GF-D8 (cell line): ENCODE measurements around the gene TMEM44.
"Not testable (repeated sequence)": the region's sequence is repeated elsewhere in the genome, so short reads cannot be mapped to it uniquely, and the experiment has no call there.

Source experiments
- DNase-seq: peaks from one replicate; lab custom pipeline; 2025; lab: John Stamatoyannopoulos, UW

TMEM44 gene

DNA sequence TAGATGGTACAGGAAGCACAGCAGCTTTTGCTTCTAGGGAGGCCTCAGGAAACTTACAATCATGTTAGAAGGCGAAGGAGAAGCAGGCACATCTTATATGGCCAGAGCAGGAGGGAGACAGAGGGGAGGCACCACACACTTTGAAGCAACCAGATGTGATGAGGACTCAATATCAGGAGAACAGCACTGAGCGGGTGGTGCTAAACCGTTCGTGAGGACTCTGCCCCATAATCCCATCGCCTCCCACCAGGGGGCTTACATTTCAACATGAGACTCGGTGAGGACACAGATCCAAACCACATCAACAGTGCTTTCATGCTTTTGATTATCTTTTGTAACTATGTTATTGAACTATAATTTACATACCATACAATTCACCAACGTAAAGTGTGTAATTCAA lies 7.6 kb upstream of the TMEM44 start:
- DNase-seq, result no peak

DNA sequence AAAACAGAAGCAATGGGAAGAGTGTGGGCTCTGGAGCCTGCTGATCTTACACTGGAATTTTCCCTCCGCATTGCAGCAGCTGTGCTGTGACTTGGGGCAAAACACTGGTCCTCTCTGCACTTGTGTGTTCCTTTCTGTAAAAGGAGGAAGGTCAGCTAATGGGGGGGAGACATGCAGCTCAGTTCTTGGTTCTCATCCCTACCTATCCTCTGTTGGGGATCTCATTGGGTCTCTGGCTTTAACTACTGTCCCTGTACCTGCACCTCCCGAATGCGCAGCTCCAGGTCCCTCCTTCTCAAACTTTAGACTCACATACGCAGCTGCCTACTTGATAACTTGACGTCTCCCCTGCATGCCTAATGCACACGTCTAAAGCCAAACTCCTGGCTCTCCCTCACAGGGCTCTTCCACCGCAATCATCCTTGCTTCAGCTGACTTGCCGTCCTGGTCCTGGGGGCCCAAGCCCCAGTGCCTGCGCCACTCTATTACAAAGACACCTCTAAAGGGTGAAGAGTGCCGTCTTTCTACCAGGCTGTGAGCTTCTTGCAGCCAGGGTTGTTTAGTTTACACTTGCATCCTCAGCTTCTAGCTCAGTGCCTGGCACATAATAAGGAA lies 5.9 kb upstream of the TMEM44 start:
- no peak for DNase-seq

DNA sequence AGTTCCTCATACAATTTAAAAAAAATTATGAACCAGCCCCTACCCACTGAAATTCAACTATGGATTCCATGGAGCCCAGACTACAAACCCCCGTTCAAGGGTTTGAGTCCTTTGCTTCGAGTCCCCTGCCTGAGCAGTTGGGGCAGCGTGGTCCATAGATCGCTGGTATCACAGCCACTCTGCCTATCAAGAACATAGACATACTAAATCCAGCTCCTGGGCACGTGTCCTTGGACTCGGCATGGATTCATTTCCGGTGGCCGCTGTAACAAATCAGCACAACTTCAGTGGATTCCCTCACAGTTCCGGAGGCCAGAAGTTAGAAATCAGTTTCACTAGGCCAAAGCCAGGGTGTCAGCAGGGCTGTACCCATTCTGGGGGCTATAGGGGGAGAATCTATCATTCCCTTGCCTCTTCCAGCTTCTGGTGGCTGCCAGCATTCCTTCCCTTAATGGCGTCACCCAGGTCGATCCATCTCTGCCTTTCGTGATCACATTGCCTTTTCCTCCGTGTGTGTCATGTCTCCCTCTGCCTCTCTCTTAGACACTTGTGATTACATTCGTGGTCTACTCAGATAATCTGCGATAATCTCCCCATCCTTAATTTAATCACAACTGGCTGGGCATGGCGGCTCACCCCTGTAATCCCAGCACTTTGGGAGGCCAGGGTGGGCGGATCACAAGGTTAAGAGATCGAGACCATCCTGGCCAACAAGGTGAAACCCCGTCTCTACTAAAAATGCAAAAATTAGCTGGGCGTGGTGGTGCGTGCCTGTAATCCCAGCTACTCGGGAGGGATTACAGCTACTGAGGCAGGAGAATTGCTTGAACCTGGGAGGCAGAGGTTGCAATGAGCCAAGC lies 4.6 kb upstream of the TMEM44 start:
- DNase-seq, result no peak

DNA sequence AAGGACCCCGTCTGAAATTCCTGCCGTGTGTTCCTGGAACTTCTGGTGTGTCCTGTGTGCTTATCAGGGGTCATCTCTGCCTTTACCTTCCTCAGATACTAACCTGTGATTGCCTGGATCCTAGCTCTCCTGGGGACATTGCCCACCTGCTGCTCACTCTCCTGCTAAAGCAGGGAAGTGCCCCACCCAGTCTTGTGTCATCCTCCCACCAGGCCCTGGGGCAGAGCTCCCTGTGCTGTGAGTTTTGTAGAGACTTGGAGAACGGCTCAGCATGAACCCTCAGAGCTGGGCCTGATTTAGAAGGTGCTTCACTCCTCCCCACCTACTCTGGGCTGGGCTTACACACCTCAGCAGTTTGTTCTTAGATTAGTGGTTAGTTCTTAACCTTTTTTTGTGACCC lies 3.8 kb upstream of the TMEM44 start:
- no peak for DNase-seq

DNA sequence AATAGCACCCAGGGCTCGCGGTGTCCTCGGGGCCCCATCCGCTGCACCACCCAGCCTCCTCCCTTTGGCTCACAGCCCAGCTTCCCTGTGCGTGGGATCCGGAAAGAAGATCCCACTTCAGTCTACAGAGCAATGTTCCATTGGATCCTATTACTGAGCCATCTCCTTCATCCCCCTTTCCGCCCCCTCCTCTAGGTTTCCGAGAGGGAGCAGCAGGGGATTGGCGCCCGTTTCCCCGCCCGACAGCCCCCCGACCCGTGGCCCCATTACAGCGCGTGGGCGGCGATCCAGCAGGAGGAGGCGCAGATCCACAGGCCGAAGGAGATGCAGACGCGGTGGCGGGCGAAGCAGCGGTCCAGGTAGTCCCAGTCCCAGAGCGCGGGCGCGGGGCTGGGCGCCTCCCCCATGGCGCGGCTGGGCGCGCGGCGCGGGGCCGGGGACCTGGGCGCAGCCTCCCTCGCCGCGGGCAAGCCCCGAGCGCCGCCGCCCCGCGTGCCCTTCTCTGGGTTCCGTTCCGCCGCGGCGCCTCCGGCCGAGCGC lies 340 bp downstream of the TMEM44 start:
- DNase-seq, result no peak

DNA sequence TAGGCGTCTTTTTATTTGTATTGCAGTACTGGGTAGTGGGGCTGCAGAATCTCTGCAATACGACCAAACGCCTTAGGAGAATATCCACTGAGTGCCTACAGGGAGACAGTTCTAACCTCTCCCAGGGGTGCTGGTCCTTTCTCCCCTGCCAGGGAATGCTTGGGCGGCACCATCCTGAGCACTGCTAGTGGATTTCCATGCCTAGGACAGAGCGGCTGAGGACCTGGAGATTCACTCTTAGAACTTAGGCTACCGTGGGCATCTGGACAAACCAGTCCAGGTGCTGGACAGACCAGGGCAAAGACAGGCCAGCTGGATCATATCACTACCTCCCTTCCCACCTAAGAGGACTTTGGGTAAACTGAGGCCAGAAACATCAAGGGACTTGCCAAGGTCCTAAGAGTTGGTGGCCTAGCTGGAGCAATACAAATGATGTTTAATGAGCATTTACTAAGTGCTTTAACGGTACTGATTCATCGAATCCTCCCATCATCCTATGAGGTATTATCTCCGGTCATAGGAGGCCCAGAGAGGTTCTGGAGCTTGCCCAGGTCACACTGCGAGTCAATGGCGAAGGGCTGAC lies 902 bp downstream of the TMEM44 start:
- no peak for DNase-seq

DNA sequence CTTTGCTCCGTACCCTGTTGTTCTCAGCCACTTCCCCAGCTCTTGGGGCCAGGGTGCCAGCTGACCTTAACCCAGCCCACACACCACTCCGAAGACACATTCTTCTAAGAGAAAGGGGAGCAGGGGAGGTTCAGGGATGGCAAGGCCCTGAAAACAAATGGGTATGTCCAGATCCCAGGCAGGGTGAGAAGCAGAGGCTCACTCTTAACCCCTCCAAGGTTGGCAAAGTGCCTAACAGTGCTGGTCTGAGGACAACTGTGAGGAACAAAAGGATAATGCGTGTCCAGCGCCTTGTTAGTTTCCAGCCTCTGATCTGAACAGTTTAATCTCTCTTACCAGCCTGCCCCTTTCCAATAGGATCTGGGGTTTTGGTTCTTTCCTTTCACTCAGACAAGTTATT lies 1.5 kb downstream of the TMEM44 start:
- no peak for DNase-seq

DNA sequence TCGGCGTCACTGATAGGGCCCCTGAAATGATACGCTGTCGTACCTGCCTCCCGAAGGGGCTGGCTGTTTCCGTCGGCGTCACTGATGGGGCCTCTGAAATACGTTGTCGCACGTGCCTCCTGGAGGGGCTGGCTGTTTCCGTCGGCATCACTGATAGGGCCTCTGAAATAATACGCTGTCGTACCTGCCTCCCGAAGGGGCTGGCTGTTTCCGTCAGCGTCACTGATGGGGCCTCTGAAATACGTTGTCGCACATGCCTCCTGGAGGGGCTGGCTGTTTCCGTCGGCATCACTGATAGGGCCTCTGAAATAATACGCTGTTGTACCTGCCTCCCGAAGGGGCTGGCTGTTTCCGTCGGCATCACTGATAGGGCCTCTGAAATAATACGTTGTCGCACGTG lies 2.5 kb downstream of the TMEM44 start:
- not testable (repeated sequence) for DNase-seq

DNA sequence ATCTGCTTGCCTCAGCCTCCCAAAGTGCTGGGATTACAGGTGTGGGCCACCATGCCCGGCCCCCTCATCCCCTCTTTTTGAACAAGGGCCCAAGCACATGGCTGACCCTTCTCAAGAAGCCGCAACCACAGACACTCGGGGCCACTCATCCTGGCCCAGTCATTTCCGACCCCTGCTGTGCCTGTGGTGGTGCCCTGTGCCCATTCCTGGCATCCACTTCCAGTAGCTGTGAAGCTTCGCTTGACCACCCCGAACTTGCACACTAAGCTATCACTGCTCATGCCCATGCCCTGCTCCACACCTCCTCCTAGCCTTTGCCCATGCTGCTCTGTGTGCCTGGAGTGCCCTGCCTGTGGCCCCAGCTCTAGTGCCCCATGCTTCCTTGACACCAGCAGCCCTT lies 8.3 kb downstream of the TMEM44 start:
- no peak for DNase-seq

DNA sequence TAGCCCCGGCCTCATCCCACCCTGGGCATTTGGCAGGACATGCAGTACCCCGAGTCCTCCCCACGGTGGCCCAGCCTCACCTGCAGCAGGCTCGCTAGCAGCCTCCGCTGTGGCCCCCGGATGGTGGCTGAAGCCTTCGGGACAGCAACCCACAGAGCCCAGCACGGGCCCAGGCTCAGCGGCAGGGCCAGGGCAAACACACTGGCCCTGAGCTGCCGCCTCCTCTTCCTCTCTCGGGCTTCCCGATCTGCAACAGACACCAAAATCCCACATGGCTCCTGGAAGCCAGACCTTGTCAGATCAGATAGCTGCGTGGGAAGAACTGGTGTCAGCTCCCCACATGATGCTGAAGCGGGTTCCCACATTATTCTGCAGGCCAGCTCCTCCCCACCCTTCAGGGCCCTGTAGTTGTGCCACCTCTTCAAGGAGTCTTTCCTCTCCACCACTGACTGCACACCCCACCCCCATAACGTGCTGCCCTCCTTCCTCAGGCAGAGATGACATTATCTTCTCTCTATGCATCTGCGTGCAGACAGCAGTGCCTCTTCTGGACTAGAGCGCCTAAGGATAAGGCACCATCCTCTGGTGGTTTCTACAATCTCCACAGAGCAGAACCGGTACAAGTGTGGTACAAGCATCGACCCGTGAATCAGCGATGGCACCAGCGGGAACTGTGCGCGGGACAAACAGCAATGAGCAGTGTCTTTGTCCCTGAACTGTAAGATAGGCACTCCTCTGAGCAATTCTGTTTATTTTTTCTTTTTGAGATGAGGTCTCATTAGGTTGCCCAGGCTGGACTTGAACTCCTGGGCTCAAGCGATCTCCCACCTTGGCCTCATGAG lies 9.5 kb downstream of the TMEM44 start:
- no peak for DNase-seq

DNA sequence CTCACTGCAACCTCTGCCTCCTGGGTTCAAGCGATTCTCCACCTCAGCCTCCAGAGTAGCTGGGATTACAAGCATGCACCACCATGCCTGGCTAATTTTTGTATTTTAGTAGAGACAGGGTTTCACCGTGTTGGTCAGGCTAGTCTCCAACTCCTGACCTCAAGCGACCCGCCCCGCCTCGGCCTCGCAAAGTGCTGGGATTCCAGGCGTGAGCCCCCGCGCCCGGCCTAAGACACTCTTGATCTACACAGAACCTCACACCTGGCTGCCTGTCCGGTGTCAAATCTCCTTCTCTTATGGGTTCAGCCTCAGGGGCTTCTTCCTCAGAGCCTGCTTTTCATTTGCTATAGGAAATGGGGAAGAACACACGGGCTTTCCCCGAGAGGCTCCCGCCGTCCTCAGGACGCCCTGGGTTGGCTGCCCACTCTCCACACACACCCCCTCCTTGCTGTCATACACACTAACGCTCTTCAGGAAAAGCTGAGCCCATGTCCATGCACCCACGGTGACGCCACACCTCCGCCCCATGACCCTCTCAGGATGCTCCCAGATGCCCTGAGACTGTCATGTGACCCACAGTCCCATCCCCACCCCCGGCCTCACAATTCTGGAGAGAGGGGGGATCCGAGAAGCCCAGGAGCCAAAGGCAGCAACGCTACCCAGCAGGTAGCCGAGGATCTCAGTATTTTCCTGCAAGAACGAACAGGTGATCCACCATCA lies 10.4 kb downstream of the TMEM44 start:
- no peak for DNase-seq

DNA sequence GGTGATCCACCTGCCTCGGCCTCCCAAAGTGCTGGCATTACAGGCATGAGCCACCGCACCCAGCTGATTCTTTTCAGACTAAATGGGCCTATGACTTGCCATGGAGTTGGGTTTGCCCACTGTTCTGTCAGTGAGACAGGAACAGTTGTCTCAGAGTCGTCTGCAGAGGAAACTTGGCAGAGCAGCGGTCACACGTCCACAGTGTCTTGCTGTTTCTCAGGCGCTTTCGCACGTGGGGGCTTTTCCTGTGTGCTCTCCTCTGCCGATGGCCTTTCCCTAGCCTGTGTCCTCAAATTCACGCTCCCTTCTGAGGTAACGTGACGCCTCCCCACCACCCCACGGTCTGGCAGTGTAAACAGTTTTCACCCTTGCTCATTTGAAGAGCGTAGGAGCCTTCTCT lies 11.3 kb downstream of the TMEM44 start:
- no peak for DNase-seq

DNA sequence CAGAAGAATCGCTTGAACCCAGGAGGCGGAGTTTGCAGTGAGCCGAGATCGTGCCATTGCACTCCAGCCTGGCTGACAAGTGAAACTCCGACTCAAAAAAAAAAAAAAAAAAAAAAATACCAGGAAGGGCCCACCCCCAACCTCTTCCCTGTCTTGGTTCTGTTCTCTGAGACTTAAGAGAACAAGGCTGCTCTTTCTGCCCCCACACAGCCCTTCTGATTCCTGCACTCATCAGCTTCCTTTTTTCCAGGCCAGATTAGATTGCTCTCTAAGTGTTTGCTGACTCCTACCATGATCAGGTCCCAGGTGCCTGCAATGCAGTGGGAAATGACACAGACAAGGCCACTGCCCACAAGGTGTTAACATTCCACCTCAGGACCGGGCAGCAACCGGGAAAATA lies 13.0 kb downstream of the TMEM44 start:
- DNase-seq, result no peak

DNA sequence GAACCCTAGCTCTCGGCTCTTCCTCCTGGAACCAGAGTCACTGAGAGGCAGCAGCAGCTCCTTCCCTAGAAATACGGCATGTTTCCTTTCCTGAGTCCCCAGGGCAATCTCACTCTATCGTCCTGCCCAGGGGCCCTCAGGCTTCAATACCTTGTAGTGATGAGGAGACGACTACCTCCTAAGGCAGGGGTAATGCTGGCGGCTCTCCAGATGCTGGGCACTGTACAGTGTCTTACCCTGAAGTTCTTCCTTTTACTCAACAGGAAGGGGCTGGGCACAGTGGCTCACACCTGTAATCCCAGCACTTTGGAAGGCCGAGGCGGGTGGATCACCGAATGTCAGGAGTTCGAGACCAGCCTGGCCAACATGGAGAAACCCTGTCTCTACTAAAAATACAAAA lies 13.5 kb downstream of the TMEM44 start:
- no peak for DNase-seq

DNA sequence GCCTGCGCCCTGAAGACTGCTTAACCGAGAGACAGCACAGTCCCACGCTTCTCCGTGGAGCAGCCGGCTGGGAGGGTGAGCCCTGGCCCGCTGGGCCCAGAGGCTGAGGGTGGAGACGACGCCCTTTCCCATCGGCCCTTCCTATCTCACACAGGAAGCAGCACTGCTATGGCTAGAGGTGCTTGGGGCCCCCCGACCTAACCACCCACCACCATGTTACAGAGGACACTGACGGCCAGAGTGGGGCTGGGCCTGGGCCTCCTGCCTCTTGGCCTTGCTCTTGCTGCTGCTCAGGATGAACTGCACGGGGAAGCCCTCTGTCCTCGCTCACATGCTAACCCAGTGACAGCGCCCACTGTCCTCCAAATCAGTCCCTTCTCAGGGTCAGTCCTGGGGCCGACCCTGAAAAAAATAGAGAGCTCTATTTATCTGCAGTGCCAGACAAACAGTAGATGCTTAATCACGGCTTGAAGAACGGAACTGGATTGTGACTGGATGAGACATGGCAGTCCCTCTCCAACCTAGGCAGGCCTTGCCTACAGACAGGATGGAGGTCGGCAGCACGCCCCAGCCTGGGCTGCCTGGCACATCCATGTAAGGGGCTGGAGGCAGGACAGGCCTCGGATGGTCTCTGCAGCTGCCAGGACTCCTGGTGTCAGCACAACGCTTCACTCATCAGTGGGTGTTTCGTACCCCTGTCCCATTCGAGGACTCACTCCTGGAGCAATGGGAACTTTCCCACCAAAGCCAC lies 14.2 kb downstream of the TMEM44 start:
- DNase-seq, result no peak

DNA sequence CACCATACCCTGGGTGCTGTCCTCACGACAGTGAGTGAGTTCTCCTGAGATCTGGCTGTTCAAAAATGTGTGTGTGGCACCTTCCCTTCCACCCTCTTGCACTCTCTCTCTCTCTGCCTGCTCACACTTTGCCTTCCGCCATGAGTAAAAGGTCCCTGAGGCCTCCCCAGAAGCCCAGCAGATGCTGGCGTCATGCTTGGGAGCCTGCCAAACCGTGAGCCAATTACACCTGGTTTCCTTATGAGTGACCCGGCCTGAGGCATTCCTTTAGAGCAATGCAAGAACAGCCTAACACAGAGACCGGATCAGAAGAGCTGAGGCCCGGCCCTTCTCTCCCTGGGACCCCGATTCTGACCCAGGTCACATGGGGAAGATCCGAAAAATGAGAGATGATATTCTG lies 15.4 kb downstream of the TMEM44 start:
- no peak for DNase-seq

DNA sequence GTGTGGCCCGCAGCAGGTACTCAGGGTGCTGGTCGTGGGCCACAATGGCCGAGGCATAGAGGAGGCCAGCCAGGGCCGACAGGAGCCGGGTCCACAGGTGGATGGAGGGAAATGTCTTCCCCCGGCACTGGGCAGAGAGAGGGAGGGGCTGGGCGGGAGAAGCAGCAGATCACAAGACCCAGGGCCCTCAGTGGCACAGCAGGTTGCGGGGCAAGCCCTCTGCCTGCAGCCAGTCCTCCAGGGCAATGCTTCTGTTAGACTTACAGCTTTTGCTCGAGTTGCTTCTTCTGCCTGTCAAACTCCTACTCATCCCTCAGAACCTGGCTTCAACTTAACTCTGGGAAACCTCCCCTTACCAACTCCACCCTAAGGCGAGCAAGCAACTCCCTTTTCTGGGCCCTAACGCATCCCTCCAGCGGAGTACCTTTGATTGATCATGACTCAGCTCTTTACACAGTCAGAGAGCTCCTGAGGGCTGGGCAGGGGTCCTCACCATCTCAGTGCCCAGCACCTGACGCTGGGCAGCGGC lies 16.0 kb downstream of the TMEM44 start:
- DNase-seq, result no peak

DNA sequence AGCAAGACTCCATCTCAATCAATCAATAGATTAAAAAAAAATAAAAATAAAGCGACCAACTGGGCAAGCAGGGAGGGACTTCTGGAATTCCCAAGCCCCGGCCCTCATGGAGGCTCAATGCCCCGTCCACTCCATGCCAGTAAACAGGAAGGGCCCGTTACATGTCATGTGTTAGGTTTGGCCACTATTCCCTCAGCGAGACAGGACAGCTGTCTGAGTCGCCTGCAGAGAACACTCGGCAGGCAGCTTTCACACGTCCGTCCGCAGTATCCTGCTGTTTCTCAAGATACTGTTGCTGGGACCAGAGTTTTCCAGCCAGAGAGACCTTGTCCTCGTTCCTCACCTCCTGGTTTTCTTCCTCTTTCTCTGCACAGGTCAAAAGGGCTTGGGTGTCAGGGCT lies 18.0 kb downstream of the TMEM44 start:
- no peak for DNase-seq

DNA sequence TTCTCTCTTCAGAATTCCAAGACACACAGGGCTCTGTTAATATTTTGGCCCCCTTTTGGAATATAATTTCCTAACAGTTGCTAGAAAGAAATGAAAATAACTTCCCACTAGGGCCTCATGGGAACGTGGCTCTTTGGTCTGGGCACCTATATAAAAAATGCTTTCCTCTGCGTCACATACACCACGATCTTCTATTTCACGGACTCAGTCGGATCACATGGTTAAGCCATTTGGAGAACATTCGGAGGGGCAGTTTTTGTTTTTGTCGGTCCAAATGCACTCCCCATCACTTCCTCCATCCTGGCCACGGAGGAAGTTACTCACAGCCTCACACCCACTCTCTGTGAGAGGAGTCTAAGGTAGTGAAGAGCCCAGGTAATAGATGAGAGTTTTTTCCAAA lies 21.0 kb downstream of the TMEM44 start:
- no peak for DNase-seq

DNA sequence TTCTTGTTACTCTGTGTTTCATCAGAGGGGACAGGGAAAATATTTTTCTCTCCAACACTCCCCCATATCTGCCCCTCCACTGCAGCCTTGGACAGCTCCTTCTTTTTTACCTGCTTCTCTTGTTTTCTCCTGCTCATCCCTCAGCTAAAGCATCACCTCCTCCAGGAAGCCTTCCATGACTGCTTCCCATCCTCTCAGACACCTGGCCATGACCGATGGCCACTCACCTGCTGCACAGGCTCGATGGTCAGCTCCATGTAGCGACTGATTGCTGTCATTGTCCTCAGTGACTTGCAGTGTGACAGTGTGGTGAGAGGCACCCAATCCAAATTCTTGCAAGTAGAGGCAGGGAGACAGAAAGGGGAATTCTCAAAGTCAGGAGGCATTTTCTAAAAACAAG lies 22.5 kb downstream of the TMEM44 start:
- no peak for DNase-seq

DNA sequence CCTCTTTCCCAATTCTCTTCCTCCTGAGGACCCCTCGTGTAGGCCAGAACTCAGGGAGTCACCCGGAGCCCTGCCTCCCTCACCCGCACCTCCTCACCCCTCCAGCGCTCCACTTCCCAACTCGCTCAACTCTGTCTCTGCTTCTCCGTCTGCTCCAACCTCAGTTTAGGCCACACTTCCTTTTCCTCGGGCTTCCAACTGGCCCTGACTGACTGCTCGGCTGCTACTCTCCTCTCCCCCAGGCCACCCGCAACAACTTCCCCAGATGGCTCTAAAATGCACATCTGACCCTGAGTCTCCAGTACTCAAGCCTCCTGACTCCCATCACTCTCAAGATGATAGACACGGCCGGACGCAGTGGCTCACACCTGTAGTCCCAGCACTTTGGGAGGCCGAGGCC lies 23.6 kb downstream of the TMEM44 start:
- DNase-seq, result no peak
